Measurements from ENCODE around the gene SLC18A2. TPM values are rescaled to one million over a fixed set of nuclear protein-coding genes. Genes with fewer than 3 reads are reported as not detected.

SLC18A2 gene
- total RNA-seq (2022; extraction: Qiagen RNA extraction): 0.04 TPM in 1 of 5 replicates, not detected in the others

GRCh38 chr10:117240621-117241529, at the start of gene SLC18A2:
TSS of gene SLC18A2 (plus strand) at chr10:117241114. CDS start at chr10:117241694, 580 bp downstream.

GRCh38 chr10:117197189-117197588, 43.7 kb upstream of the SLC18A2 start, which contains the start of gene KCNK18:
TSS of gene KCNK18 (plus strand) at chr10:117197489. CDS start at chr10:117197489, 0 bp downstream.

Other genes starting within 250 kb of the SLC18A2 start
- gene SHTN1, start 235.9 kb upstream of the SLC18A2 start, total RNA-seq (2022; extraction: Qiagen RNA extraction): 18.9 to 28.8 TPM (median 24.8 TPM) in 5 replicates
- 1.0 to 1.9 TPM (median 1.6 TPM) in 5 replicates for gene VAX1, start 102.8 kb upstream of the SLC18A2 start, total RNA-seq (2022; extraction: Qiagen RNA extraction)
- not detected in 5 replicates for gene KCNK18, start 43.6 kb upstream of the SLC18A2 start, total RNA-seq (2022; extraction: Qiagen RNA extraction)
- gene PDZD8, start 134.3 kb downstream of the SLC18A2 start, total RNA-seq (2022; extraction: Qiagen RNA extraction): 17.9 to 27.8 TPM (median 24.6 TPM) in 5 replicates